NK-92 (cell line): ENCODE data around the gene FBLN2.

ENCODE experiments used
- DNase-seq: peaks from one replicate; lab custom pipeline; 2025; ENCODE audit not compliant: unreplicated experiment; lab: John Stamatoyannopoulos, UW

The FBLN2 gene

GRCh38 chr3:13565581-13566452 lies 16.9 kb downstream of the FBLN2 start:
- DNase-seq, result no peak

- DNase-seq, result no peak
Observed at GRCh38 chr3:13566453-13566748, 17.5 kb downstream of the FBLN2 start.

GRCh38 chr3:13566769-13567310 lies 17.9 kb downstream of the FBLN2 start:
- no peak for DNase-seq

GRCh38 chr3:13567684-13568514 lies 19.0 kb downstream of the FBLN2 start:
- DNase-seq, result no peak

GRCh38 chr3:13568515-13569028 lies 19.6 kb downstream of the FBLN2 start:
- DNase-seq, result no peak

- no peak for DNase-seq
Observed at GRCh38 chr3:13569201-13569600, 20.3 kb downstream of the FBLN2 start.

GRCh38 chr3:13569641-13570390 lies 20.9 kb downstream of the FBLN2 start:
- DNase-seq, result no peak

GRCh38 chr3:13570391-13571194 lies 21.7 kb downstream of the FBLN2 start:
- no peak for DNase-seq

- no peak for DNase-seq
Observed at GRCh38 chr3:13571264-13571663, 22.3 kb downstream of the FBLN2 start.

GRCh38 chr3:13571831-13572750 lies 23.2 kb downstream of the FBLN2 start:
- no peak for DNase-seq

- no peak for DNase-seq
Observed at GRCh38 chr3:13572926-13573623, 24.1 kb downstream of the FBLN2 start.

GRCh38 chr3:13574083-13574797 lies 25.3 kb downstream of the FBLN2 start:
- no peak for DNase-seq

GRCh38 chr3:13574798-13575451 lies 26.0 kb downstream of the FBLN2 start:
- no peak for DNase-seq

GRCh38 chr3:13575459-13576061 lies 26.6 kb downstream of the FBLN2 start:
- no peak for DNase-seq

GRCh38 chr3:13577181-13578121 lies 28.5 kb downstream of the FBLN2 start:
- no peak for DNase-seq

- DNase-seq, result no peak
Observed at GRCh38 chr3:13578251-13578650, 29.3 kb downstream of the FBLN2 start.
